ENCODE results near the gene ZC3H6.
"Not testable (repeated sequence)": the region's sequence is repeated elsewhere in the genome, so short reads cannot be mapped to it uniquely, and the experiment has no call there.

Gene ZC3H6

DNA sequence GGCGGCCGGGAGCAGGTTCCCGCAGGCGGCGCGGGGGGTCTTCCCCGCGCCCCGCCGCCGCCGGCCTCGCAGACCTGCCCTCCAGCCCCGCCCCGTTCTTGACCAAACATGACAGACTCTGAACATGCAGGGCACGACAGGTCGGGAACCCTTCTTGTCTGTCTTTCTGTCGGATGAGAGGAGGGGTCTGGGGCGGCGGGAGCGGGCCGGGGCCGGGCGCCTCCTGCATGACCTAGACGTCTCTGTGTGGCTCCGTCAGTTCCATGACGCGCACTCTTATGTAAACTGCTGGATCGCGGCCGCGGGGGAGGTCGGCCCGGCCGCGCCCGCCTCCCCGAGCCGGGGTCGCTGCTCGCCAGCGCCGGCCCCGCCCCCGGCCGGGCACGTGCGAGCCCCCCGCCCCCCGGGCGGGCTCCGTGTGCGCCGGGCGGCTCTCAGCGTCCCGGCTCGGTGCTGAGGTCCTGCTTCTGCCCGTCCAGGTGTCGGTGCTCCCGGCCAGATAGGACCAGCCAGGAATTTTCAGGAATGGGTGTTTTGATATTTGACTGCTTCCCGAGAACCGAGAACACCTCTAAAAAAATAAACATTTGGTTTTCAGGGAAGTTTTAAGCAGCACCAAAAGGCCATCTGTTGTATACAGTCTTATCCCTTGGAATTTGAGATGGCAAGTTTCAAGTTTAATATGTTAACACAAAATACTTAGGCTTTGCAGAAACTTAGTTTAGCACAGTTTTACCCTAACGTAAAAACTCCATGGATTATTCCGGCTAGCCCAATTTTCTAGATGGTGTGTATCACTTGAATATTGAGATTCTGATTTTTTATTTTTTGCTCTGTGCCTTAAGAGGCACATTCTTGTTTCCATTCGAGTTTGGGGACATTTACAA, 733 bp downstream of the ZC3H6 start:
- H3K4me3 ChIP-seq (replicated peaks; ENCODE audit: low read depth, low read length) = peak overlapping the region; percentile 88
- peak; percentile 92 for DNase-seq (ENCODE audit: low read depth)
- TF ChIP-seq, protein P1, sequence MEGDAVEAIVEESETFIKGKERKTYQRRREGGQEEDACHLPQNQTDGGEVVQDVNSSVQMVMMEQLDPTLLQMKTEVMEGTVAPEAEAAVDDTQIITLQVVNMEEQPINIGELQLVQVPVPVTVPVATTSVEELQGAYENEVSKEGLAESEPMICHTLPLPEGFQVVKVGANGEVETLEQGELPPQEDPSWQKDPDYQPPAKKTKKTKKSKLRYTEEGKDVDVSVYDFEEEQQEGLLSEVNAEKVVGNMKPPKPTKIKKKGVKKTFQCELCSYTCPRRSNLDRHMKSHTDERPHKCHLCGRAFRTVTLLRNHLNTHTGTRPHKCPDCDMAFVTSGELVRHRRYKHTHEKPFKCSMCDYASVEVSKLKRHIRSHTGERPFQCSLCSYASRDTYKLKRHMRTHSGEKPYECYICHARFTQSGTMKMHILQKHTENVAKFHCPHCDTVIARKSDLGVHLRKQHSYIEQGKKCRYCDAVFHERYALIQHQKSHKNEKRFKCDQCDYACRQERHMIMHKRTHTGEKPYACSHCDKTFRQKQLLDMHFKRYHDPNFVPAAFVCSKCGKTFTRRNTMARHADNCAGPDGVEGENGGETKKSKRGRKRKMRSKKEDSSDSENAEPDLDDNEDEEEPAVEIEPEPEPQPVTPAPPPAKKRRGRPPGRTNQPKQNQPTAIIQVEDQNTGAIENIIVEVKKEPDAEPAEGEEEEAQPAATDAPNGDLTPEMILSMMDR (IDR thresholded peaks at IDR 0.05; ENCODE audit: low read length, missing control alignments) = no peak

DNA sequence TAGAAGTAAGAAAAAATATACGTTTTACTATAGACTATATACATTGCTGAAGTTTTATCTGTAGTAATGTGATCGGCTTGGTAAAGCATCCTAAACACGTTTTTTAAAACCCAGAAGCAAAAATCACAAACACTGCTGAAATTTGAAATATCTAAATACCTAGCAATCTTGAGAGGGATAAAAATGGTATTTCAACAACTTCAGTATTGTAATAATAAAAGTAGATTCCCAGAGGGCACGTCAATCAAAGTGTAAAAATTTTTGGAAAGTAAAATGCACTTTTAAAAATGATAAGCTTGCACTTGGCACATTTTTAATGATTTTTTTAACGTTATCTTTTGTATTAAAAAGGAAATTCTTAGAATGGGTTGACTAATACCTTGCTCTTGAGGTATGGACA, 1.6 kb downstream of the ZC3H6 start:
- TF ChIP-seq, protein P1 (IDR thresholded peaks at IDR 0.05; ENCODE audit: low read length, missing control alignments) = no peak
- peak overlapping the region; percentile 88 for H3K4me3 ChIP-seq (replicated peaks; ENCODE audit: low read depth, low read length)
- no peak for DNase-seq (ENCODE audit: low read depth)

- no peak overlapping the region for H3K4me3 ChIP-seq (replicated peaks; ENCODE audit: low read depth, low read length)
- no peak for DNase-seq (ENCODE audit: low read depth)
- TF ChIP-seq, protein P1 (IDR thresholded peaks at IDR 0.05; ENCODE audit: low read length, missing control alignments) = no peak
Measured at GRCh38 chr2:112277596-112278220, 2.3 kb downstream of the ZC3H6 start.

DNA sequence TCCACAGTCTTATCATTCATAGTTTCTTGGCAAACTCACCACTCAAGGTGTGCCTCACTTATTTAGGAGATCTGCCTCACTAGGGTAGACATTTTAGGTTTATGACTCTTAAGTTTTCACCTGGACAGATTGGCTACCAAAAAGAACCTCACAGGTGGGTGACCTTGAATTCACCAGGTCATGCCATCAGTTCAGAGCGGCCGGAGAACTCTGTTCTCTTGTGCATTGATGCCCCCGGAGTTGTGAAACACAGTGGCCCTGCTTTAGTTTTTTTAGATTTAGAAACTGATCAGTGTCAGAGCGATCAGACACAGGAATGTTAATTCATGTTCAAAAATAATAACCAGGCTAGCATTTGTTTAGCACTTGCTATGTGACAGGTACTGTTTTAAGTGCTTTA, 6.7 kb downstream of the ZC3H6 start:
- DNase-seq (ENCODE audit: low read depth) = not testable (repeated sequence)

DNA sequence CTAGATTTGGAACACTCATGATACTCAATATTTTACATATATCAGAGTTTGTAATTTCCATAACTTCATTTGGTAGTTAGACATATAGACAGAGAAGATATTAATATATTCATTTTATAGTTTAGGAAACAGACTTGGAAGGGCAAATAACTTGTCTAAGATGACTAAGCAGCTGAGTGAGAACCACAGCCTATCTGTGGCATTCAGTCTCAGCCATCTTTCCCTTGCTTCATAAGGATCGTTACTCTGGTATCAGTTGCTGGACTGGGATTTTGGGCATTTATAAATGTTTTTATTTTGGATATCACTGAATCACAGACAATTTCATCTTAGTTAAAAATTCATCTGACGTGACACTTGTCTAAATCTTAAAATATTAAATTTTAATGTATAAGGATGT, 8.1 kb downstream of the ZC3H6 start:
- peak; percentile 29 for DNase-seq (ENCODE audit: low read depth)
- H3K4me3 ChIP-seq (replicated peaks; ENCODE audit: low read depth, low read length) = not testable (repeated sequence)

More for the DNA sequence above, 6.7 kb downstream of the ZC3H6 start:
- not testable (repeated sequence) for H3K4me3 ChIP-seq (replicated peaks; ENCODE audit: low read depth, low read length)

- TF ChIP-seq, protein P1 (IDR thresholded peaks at IDR 0.05; ENCODE audit: low read length, missing control alignments) = no peak
- H3K4me3 ChIP-seq (replicated peaks; ENCODE audit: low read depth, low read length) = no peak overlapping the region
- no peak for DNase-seq (ENCODE audit: low read depth)
Measured at GRCh38 chr2:112290088-112290487, 14.7 kb downstream of the ZC3H6 start.

DNA sequence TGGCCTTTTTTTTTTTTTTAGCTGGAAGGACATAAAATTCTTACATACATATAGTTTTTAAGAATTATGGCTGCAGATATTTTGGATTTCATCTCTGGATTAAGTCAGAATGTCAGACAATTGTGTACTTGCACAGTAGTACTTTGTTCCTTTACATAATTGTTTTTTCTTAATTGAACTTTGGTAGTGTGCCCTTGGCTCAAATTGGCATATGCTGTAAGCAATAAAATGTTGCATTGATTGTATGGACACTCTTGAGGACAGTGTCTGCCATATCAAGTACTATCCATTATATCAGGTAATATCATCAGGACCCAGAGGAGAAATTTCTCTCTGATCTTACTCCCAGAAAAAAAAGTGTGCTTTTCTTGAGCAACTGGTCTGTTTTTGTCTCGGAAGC, 15.3 kb downstream of the ZC3H6 start:
- H3K4me3 ChIP-seq (replicated peaks; ENCODE audit: low read depth, low read length) = no peak overlapping the region
- DNase-seq (ENCODE audit: low read depth) = no peak
- TF ChIP-seq, protein P1 (IDR thresholded peaks at IDR 0.05; ENCODE audit: low read length, missing control alignments) = no peak

All from fibroblast of pulmonary artery (primary cell).